Epithelial cell of prostate (primary cell): ENCODE measurements around the gene ABCC11.
A peak's percentile ranks its signal among the peaks of the same experiment; 100 is the strongest.
"Not testable (repeated sequence)": the region's sequence is repeated elsewhere in the genome, so short reads cannot be mapped to it uniquely, and the experiment has no call there.

Experiments used
- DNase-seq: peaks from one replicate; pipeline ENCODE4 v3.0.0-alpha.2; 2011; ENCODE audit warnings: low read depth, low spot score
- H3K27ac ChIP-seq: fragments of 450-650 bp; 2 replicates; pipeline ENCODE4 v1.5.1; 2017; ENCODE audit warnings: mild to moderate bottlenecking

The ABCC11 gene

DNA sequence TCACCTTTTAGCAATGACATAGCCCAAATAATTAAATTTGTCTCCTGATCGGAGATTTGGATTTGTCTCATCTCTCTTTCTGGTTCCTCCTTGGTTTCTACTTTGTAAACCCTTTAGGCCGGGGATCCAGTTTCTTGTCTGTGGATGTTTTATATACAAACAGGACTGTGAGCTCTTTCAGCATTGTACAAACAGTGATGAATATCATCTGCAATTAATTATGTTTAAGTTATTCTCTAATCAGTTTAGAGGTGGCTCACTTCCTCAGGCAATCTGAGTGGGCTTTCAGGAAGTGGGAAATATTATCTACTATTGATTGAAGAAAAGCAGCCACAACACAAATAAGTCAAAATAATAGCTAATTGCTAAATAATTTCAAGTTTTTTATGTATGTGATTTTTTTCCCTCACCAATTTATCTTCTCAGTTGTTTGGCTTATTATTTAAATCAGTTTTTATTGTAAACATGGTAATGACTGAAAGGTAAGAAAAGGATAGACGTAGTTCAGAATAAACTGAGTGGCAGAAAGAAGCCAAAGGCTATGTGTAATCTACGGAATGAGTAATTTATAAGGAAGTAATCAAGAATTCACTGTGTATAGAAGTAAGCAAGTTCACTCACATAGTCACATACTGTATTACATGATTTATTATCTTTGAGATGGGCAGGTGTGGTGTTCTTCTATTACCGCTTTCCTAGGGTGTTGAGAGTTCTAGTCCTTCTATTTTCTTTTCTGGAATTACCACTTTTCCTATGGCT lies 3.4 kb upstream of the ABCC11 start:
- DNase-seq = no peak
- H3K27ac ChIP-seq = no peak overlapping the region

GRCh38 chr16:48246066-48246465 lies 1.3 kb downstream of the ABCC11 start:
- no peak for DNase-seq
- no peak overlapping the region for H3K27ac ChIP-seq

DNA sequence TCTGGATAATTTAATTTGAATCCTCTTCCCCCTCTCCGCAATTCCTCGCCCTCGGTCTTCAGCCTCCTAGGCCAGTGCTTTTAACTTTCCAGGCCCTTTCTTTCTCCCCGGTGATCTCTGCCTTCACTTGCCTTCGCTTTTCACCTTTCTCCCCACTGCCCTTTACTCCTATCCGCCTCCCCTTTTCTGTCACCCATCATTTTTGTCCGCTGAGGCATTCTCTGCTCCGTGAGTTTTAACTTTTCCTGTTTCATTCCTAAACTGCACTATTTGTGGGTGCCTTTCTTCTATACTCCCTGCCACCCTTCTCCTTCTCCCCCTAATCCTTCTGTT lies 2.5 kb downstream of the ABCC11 start:
- H3K27ac ChIP-seq = peak overlapping the region; percentile 84
- DNase-seq = no peak

- peak; percentile 56 for DNase-seq
- peak within 1 kb of the TSS; percentile 84 for H3K27ac ChIP-seq
Measured at GRCh38 chr16:48244080-48244862, 3.1 kb downstream of the ABCC11 start, which contains the start of gene LONP2. Gene LONP2, plus strand, starts transcription at chr16:48244300. Its CDS starts 89 bp downstream, at chr16:48244389.

- DNase-seq, H3K27ac ChIP-seq: not testable (repeated sequence)
Measured at GRCh38 chr16:48240147-48240546, 7.2 kb downstream of the ABCC11 start.

DNA sequence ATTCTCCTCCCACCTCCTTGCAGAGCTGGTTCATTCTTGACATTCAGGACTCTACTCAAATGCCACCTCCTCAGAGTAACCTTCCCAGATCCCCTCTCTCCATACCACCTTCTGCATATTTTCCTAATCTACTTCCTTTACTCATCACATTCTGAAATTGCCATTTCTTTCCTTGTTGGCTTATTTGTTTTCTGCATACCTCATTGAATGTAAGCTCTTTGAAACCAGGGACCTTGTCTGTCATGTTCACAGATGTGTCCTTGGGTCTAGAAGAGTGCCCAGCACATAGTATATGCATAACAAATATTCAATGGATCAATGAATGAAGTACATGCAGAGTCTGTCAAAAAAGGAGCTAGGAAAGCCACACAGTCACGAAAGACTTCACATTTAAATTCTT lies 11.1 kb downstream of the ABCC11 start:
- no peak overlapping the region for H3K27ac ChIP-seq
- no peak for DNase-seq

GRCh38 chr16:48235556-48236136 lies 11.7 kb downstream of the ABCC11 start:
- no peak overlapping the region for H3K27ac ChIP-seq
- DNase-seq = no peak

GRCh38 chr16:48235058-48235555 lies 12.2 kb downstream of the ABCC11 start:
- no peak for DNase-seq
- H3K27ac ChIP-seq = no peak overlapping the region

DNA sequence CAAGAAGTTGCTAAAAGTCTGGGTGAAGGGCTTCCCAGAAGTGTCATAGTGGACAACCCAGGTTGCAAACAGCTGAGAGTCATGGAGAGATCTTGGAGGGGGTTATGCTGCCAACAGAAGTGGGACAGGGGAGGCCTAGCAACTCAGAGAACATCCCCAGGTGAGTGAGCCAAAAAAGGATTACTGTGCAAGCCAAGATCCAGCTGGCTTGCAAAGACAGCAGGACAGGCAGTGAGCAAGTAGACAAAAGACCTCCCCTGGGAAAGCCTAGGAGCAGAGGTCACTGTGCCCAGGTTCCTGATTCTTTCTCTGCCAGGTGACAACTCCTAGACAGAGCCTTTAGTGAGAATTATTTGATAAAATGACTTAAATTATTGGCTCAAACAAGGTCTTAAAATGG lies 12.7 kb downstream of the ABCC11 start:
- no peak for DNase-seq
- no peak overlapping the region for H3K27ac ChIP-seq

DNA sequence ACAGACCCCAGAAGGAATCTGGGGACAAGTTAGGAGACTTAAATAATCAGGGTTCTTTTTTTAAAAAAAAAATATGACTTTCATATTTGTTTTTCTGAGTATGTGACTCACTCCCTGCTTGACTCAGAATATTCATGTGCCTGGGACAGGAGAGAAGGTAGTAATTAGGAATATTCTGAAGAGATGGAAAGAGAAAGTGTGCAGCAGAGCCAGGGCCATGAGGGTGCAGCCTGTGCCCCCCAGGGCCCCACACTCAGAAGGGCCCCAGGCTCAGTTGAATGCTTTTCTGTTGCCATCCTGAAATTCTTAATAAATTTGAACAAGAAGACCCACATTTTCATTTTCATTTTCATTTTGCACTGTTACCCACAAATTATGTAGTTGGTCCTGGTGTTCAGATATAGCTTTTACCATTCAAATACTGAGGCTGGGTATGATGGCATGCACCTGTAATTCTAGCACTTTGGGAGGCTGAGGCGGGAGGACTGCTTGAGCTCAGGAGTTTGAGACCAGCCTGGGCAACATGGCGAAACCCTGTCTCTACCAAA lies 14.8 kb downstream of the ABCC11 start:
- DNase-seq = no peak
- H3K27ac ChIP-seq = no peak overlapping the region

DNA sequence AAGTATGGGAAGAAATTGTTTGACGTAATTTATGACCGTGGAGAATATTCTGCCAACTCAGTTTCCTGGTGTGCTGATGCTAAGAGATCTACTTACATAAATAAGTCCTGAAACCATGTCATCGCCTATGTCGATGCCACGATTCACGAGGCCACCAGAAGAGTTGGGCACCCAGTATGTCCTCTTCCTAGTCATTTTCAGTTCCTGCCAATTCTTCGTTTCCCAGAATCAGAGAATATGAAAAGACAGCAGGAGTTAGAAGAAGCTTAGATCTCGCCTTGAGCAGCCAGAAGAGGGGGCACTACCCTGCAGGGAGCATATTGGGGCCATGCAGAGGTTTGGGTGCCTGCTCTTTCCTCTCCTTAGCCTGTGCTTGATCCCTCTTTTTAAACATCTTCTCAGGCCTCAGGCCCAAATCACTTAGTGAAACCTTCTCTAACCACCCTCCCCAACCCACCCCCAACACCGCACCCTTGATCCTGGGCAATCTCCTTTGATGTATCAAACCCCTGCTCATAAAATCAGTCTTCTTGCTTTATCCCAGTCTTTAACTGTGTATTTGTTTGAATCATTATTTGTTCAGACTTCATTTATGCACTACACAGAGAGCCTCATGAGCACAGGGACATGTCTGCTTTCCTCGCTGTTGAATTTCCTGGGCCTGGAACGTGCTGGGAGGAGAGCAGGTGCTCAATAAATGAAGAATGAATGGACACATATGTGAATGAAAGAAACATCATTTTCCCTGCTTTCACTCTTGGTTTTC lies 15.4 kb downstream of the ABCC11 start:
- no peak overlapping the region for H3K27ac ChIP-seq
- no peak for DNase-seq

GRCh38 chr16:48225456-48225855 lies 21.9 kb downstream of the ABCC11 start:
- DNase-seq = no peak
- H3K27ac ChIP-seq = no peak overlapping the region

GRCh38 chr16:48223490-48223889 lies 23.8 kb downstream of the ABCC11 start:
- no peak for DNase-seq
- H3K27ac ChIP-seq = no peak overlapping the region

- no peak overlapping the region for H3K27ac ChIP-seq
- no peak for DNase-seq
Measured at GRCh38 chr16:48220891-48221290, 26.4 kb downstream of the ABCC11 start.

GRCh38 chr16:48218473-48218872 lies 28.9 kb downstream of the ABCC11 start:
- H3K27ac ChIP-seq = no peak overlapping the region
- no peak for DNase-seq

GRCh38 chr16:48217708-48218107 lies 29.6 kb downstream of the ABCC11 start:
- DNase-seq = no peak

DNA sequence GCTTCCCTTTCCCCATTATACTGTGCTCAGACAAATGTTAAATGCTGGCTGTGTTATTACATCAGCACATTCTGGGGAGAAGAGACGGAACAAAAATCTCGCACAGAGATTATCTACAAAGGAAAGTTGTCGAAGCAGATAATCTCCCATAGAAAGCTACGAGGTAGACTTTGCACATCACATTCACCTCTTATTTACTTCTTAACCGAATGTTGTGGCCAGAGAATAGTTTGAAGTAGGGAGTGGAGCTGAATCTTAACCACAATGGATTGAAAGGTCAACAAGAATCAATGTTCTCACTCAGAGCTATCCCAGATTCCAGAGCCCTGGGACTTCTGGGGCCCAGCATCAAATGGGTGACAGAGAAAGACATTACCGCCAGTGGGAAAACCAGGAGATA lies 31.6 kb downstream of the ABCC11 start:
- no peak overlapping the region for H3K27ac ChIP-seq
- no peak for DNase-seq

More at GRCh38 chr16:48217708-48218107, 29.6 kb downstream of the ABCC11 start:
- no peak overlapping the region for H3K27ac ChIP-seq

DNA sequence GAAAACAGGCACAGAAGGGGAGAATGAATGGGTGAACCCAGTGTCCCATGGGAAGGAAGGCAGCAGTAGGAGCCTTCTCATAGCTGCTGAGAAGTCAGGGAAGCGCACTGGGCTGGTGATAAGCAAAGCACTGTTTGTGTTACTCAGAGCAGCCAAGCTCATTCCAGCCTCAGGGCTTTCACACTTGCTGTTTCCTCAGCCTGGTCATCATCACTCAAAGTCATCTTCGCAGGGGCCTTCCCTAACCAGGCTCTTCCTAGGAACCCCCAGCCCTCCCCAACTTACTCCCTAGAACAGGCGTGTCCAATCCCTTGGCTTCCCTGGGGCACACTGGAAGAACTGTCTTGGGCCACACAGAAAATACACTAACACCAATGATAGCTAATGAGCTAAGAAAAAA lies 35.3 kb downstream of the ABCC11 start:
- no peak overlapping the region for H3K27ac ChIP-seq
- DNase-seq = no peak

DNA sequence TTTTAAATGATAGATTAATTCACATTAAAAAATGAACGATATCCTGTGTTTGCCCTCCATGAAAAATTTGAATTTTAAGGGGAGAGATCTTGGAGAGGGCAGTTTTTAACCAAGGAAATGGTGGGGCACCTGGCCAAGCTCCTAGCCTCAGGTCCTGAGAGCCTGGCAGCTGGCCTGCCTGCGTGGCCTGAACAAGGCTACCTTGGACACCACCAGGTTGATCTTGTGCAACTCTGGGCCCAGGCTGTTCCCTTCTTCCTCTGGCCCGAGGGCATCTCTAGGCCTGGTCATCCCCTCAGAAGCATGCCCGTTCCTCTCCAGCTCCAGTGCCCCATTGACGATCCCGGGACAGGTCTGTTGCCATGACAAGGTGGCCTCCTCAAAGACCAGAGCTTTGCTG lies 36.6 kb downstream of the ABCC11 start:
- H3K27ac ChIP-seq = no peak overlapping the region
- no peak for DNase-seq

- DNase-seq = no peak
Measured at GRCh38 chr16:48206594-48207242, 40.6 kb downstream of the ABCC11 start.

More at GRCh38 chr16:48206594-48207242, 40.6 kb downstream of the ABCC11 start:
- H3K27ac ChIP-seq = no peak overlapping the region
